ENCODE measurements around the gene ATXN1. TPM values are rescaled to one million over a fixed set of nuclear protein-coding genes. Genes with fewer than 3 reads are reported as not detected.

The ATXN1 gene
- polyA plus RNA-seq, 1 donor (not counting 4 experiments of a cell fraction or from before 2014, with no cell fraction given): 9.7 TPM

DNA sequence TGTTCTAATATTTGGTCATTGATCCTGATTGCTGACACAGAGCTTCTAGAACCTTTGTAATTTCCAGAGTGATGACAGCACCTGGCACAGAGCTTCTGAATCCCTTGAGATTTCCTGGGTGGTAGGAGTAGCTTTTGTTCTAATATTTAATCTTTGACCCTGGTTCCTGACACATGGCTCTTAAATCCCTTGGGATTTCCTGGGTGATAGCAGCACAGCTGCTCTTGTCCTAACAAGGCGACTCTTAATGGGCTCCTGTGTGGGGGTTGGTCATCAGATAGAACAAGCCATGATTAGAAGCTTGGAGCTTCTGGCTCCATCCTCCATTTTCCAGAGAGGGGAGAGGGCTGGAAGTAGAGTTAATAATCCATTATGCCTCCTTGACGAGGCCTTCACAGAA, 504.5 kb downstream of the ATXN1 start:
- Histone ChIP-seq H3K4me1 (ENCODE audit: control insufficient read depth, extremely low read depth, insufficient read depth, low read length) (peaks cover under 1% of the 10 kb centered on the region), H3K79me2 (ENCODE audit: control insufficient read depth, insufficient read depth, low read length) (no peaks in the 10 kb centered on the region), H4K20me1 (ENCODE audit: control insufficient read depth, extremely low read depth, insufficient read depth, low read length) (no peaks in the 10 kb centered on the region), H3K9me1 (ENCODE audit: control insufficient read depth, extremely low read depth, insufficient read depth, low read length) (no peaks in the 10 kb centered on the region), H3K4me3 (ENCODE audit: control insufficient read depth in 2 of 3, extremely low read depth in 1 of 3, insufficient read depth in 2 of 3, low read depth in 1 of 3, low read length in 3 of 3) (no peak overlapping the region), H3K9ac (ENCODE audit: control insufficient read depth, extremely low read depth, insufficient read depth, low read length) (no peak overlapping the region), H3K4me2 (ENCODE audit: control insufficient read depth, extremely low read depth, insufficient read depth, low read depth, low read length) (no peak overlapping the region), H3K9me3 (ENCODE audit: control insufficient read depth, low read depth, low read length) (no peaks in the 10 kb centered on the region), H3K27me3 (ENCODE audit: control insufficient read depth, extremely low read depth, insufficient read depth, low read length) (no peaks in the 10 kb centered on the region), H3K36me3 (ENCODE audit: control insufficient read depth in 2 of 2, extremely low read depth in 1 of 2, insufficient read depth in 2 of 2, low read length in 2 of 2) (no peaks in the 10 kb centered on the region), H3K27ac (ENCODE audit: control insufficient read depth, insufficient read depth, low read length) (no peak overlapping the region), H2AFZ (ENCODE audit: control insufficient read depth, low read length) (no peak overlapping the region)
- dilution Hi-C loops (cut with MboI; ENCODE audit: extremely low pct_ligation_motif_present, low sequenced_read_pairs): no loop called here
- no peak for FAIRE-seq
- DNase-seq (ENCODE audit: low read depth, low spot score): no peak
- TF ChIP-seq, protein P1, sequence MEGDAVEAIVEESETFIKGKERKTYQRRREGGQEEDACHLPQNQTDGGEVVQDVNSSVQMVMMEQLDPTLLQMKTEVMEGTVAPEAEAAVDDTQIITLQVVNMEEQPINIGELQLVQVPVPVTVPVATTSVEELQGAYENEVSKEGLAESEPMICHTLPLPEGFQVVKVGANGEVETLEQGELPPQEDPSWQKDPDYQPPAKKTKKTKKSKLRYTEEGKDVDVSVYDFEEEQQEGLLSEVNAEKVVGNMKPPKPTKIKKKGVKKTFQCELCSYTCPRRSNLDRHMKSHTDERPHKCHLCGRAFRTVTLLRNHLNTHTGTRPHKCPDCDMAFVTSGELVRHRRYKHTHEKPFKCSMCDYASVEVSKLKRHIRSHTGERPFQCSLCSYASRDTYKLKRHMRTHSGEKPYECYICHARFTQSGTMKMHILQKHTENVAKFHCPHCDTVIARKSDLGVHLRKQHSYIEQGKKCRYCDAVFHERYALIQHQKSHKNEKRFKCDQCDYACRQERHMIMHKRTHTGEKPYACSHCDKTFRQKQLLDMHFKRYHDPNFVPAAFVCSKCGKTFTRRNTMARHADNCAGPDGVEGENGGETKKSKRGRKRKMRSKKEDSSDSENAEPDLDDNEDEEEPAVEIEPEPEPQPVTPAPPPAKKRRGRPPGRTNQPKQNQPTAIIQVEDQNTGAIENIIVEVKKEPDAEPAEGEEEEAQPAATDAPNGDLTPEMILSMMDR (optimal IDR thresholded peaks at IDR 0.05 in 1 of 3, IDR thresholded peaks at IDR 0.05 in 1 of 3, conservative IDR thresholded peaks at IDR 0.05 in 1 of 3; ENCODE audit: extremely low read depth in 1 of 3, insufficient read depth in 2 of 3, low read length in 3 of 3): no peak
- TF ChIP-seq EZH2 (IDR thresholded peaks at IDR 0.05; ENCODE audit: low read length): no peak

DNA sequence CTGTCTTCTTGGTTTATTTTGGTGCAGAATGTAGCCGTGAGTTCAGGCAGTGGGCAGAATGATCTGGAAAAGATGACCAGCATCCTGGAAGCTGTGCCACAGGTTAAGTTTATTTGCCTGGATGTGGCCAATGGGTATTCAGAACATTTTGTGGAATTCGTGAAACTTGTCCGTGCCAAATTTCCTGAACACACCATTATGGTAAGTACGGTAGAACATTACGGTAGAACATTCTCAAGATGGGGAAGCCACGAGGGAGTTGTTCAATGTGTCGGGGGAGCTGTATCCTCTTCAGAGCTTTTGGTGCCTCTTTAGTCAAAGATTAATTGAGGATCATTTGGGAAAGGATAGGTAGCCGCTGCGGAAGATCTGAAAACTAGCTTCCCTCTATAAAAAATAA, 506.7 kb downstream of the ATXN1 start:
- no peaks in the 10 kb centered on the region for H3K27me3 ChIP-seq (ENCODE audit: control insufficient read depth, extremely low read depth, insufficient read depth, low read length)
- no peaks in the 10 kb centered on the region for H4K20me1 ChIP-seq (ENCODE audit: control insufficient read depth, extremely low read depth, insufficient read depth, low read length)
- H3K9me1 ChIP-seq (ENCODE audit: control insufficient read depth, extremely low read depth, insufficient read depth, low read length): no peaks in the 10 kb centered on the region
- H3K79me2 ChIP-seq (ENCODE audit: control insufficient read depth, insufficient read depth, low read length): no peaks in the 10 kb centered on the region
- H3K4me2 ChIP-seq (ENCODE audit: control insufficient read depth, extremely low read depth, insufficient read depth, low read depth, low read length): no peak overlapping the region
- H3K4me3 ChIP-seq (ENCODE audit: control insufficient read depth in 2 of 3, extremely low read depth in 1 of 3, insufficient read depth in 2 of 3, low read depth in 1 of 3, low read length in 3 of 3): no peak overlapping the region
- no peaks in the 10 kb centered on the region for H3K36me3 ChIP-seq (ENCODE audit: control insufficient read depth in 2 of 2, extremely low read depth in 1 of 2, insufficient read depth in 2 of 2, low read length in 2 of 2)
- H3K4me1 ChIP-seq (ENCODE audit: control insufficient read depth, extremely low read depth, insufficient read depth, low read length): peaks cover 4% of the 10 kb centered on the region
- H3K9me3 ChIP-seq (ENCODE audit: control insufficient read depth, low read depth, low read length): no peaks in the 10 kb centered on the region
- no peak for TF ChIP-seq EZH2 (IDR thresholded peaks at IDR 0.05; ENCODE audit: low read length)
- TF ChIP-seq, protein P1 (optimal IDR thresholded peaks at IDR 0.05 in 1 of 3, IDR thresholded peaks at IDR 0.05 in 1 of 3, conservative IDR thresholded peaks at IDR 0.05 in 1 of 3; ENCODE audit: extremely low read depth in 1 of 3, insufficient read depth in 2 of 3, low read length in 3 of 3): no peak
- dilution Hi-C loops (cut with MboI; ENCODE audit: extremely low pct_ligation_motif_present, low sequenced_read_pairs): no loop called here
- no peak overlapping the region for H3K9ac ChIP-seq (ENCODE audit: control insufficient read depth, extremely low read depth, insufficient read depth, low read length)
- H3K27ac ChIP-seq (ENCODE audit: control insufficient read depth, insufficient read depth, low read length): no peak overlapping the region
- FAIRE-seq (no peak), DNase-seq (ENCODE audit: low read depth, low spot score) (no peak)
- H2AFZ ChIP-seq (ENCODE audit: control insufficient read depth, low read length): no peak overlapping the region

Measured in keratinocyte (primary cell).